ENCODE results near the gene EEF1AKMT3.

EEF1AKMT3 gene

GRCh38 chr12:57751788-57752667, 20.4 kb upstream of the EEF1AKMT3 start, which contains the start of gene CDK4:
Gene CDK4 (minus strand): TSS chr12:57752310. CDS start chr12:57751717, 593 bp downstream.
- DNase-seq, result peak; percentile 94

GRCh38 chr12:57752668-57753000, 19.8 kb upstream of the EEF1AKMT3 start:
- no peak for DNase-seq

- no peak for DNase-seq
Measured at GRCh38 chr12:57753756-57754337, 18.6 kb upstream of the EEF1AKMT3 start.

GRCh38 chr12:57754411-57755193, 17.8 kb upstream of the EEF1AKMT3 start, which contains the start of gene MARCHF9:
Gene MARCHF9 (plus strand): TSS chr12:57755103. CDS start chr12:57755529, 426 bp downstream.
- DNase-seq, result no peak

- DNase-seq, result no peak
Measured at GRCh38 chr12:57755194-57755453, 17.3 kb upstream of the EEF1AKMT3 start.

- DNase-seq, result no peak
Measured at GRCh38 chr12:57755454-57756372, 16.7 kb upstream of the EEF1AKMT3 start.

- DNase-seq, result peak; percentile 18
Measured at GRCh38 chr12:57756406-57757341, 15.7 kb upstream of the EEF1AKMT3 start.

GRCh38 chr12:57757771-57758170, 14.6 kb upstream of the EEF1AKMT3 start:
- DNase-seq, result no peak

GRCh38 chr12:57758552-57759359, 13.7 kb upstream of the EEF1AKMT3 start:
- DNase-seq, result no peak

GRCh38 chr12:57759360-57759980, 12.9 kb upstream of the EEF1AKMT3 start:
- no peak for DNase-seq

GRCh38 chr12:57760347-57760982, 11.9 kb upstream of the EEF1AKMT3 start:
- no peak for DNase-seq

GRCh38 chr12:57761391-57761998, 10.9 kb upstream of the EEF1AKMT3 start:
- DNase-seq, result no peak

GRCh38 chr12:57762463-57762862, 10.0 kb upstream of the EEF1AKMT3 start:
- DNase-seq, result no peak

- no peak for DNase-seq
Measured at GRCh38 chr12:57763881-57764661, 8.3 kb upstream of the EEF1AKMT3 start.

- DNase-seq, result no peak
Measured at GRCh38 chr12:57764662-57765002, 7.8 kb upstream of the EEF1AKMT3 start.

- DNase-seq, result no peak
Measured at GRCh38 chr12:57765003-57765697, 7.3 kb upstream of the EEF1AKMT3 start.

- no peak for DNase-seq
Measured at GRCh38 chr12:57765698-57766463, 6.5 kb upstream of the EEF1AKMT3 start.
